Testis (tissue), 3 donors: ENCODE results near the gene TST. TPM values are rescaled to one million over a fixed set of nuclear protein-coding genes. Genes with fewer than 3 reads are reported as not detected.

Experiments used
- DNase-seq: peaks from one replicate; pipeline ENCODE4 v3.0.0-alpha.2; 2019
- H3K27ac ChIP-seq, 2 donors: fragments of 200-600 bp; sonication (generic); one replicate each; pipeline ENCODE4 v1.5.1; 2019
- H3K27me3 ChIP-seq: fragments of 200-600 bp; sonication (generic); one replicate; pipeline ENCODE4 v1.5.1; 2019
- H3K36me3 ChIP-seq: fragments of 200-600 bp; sonication (generic); one replicate; pipeline ENCODE4 v1.5.1; 2017; ENCODE audit warnings: low read depth; ENCODE audit errors: missing control alignments
- H3K4me1 ChIP-seq: fragments of 200-600 bp; sonication (generic); one replicate; pipeline ENCODE4 v1.5.1; 2019
- H3K4me3 ChIP-seq, 2 donors: fragments of 200-600 bp; sonication (generic); one replicate each; pipeline ENCODE4 v1.5.1; 2017 to 2019
- H3K9me3 ChIP-seq: fragments of 200-600 bp; sonication (generic); one replicate; pipeline ENCODE4 v1.5.1; 2017
- POLR2A ChIP-seq: fragments of 450-650 bp; IDR thresholded peaks from one replicate; pipeline ENCODE4 v1.6.1; 2017; ENCODE audit warnings: antibody characterized with exemption, mild to moderate bottlenecking, moderate library complexity
- WGBS, 2 donors: methylation state at CpG; one replicate each; pipeline ENCODE4 v1.1.5; 2018; 5-methylcytosine and 5-hydroxymethylcytosine counted together
- intact Hi-C: fragments of 100-400 bp; cut with DNase I; formaldehyde crosslinking; loops from one replicate; pipeline ENCODE4 v1.15.1; 2023; ENCODE audit warnings: low total_unique reads
- polyA plus RNA-seq: library from polyadenylated mRNA; stranded (reverse); fragments of 350-450 nt; fragmentation: Illumina TruSeq; extraction: RNeasy Lipid Tissue Mini Kit (QIAGEN cat#74804); gene quantifications from one replicate; pipeline ENCODE4 v1.2.3, GENCODE V29; 2014; ENCODE audit warnings: low read depth, low replicate concordance; ENCODE audit not compliant: insufficient read depth
- total RNA-seq, 2 donors: library from RNA; depleted of rRNA; stranded (reverse); fragments of >200 nt; gene quantifications; one replicate each; pipeline ENCODE4 v1.2.3, GENCODE V29; 2016
- TF ChIP-seq, protein P1 (sequence below), 3 experiments: fragments of 450-650 bp in 2 of 3; fragments of 200-600 bp in 1 of 3; sonication (generic) in 1 of 3; IDR thresholded peaks; one replicate each; pipeline ENCODE4 v1.5.1; 2016 to 2019; ENCODE audit warnings: antibody characterized with exemption in 3 of 3, mild to moderate bottlenecking in 2 of 3, moderate library complexity in 1 of 3

TST gene
- total and polyA plus RNA-seq, 3 donors from 2014 or later, result 18.0 to 20.9 (median 18.2) TPM

DNA sequence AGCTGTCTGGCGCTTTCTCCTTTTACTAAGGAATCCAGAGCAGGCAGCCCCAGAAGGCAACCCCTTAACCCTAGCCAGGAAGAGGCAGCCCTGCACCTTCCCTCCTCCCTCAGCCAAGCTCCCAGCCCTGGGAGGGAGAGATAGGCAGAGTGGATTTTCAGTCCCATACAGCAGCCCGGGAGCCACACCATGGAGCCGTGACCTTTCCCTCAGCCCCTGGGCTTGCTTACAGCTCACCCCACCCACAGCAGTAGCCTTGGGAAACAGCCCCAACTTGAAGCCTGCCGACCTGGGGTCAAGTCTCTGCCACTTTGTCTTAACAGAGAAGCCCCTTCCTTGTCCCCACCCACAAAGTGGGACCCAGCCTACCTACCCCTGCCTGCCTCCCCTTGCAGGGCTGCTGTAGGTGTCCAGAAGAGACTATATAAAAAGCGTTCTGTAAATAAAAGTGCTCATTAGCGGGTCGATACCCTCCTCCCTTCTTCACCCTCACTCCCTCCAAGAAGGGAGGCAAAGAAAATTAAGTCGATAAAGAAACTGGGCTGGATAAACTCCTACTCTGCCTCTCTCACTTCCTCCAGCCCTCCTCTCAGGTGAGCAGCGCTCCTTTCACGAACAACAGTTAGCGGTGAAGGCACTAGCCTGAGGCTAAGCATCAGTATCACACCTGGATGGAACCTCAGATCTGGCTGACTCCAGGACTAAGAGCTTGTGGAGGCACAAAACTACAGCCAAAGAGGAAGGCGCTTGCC is 4.2 kb downstream of the TST start:
- no peak overlapping the region for H3K4me3 ChIP-seq
- no peaks in the 10 kb centered on the region for H3K27me3 ChIP-seq
- TF ChIP-seq, protein P1, sequence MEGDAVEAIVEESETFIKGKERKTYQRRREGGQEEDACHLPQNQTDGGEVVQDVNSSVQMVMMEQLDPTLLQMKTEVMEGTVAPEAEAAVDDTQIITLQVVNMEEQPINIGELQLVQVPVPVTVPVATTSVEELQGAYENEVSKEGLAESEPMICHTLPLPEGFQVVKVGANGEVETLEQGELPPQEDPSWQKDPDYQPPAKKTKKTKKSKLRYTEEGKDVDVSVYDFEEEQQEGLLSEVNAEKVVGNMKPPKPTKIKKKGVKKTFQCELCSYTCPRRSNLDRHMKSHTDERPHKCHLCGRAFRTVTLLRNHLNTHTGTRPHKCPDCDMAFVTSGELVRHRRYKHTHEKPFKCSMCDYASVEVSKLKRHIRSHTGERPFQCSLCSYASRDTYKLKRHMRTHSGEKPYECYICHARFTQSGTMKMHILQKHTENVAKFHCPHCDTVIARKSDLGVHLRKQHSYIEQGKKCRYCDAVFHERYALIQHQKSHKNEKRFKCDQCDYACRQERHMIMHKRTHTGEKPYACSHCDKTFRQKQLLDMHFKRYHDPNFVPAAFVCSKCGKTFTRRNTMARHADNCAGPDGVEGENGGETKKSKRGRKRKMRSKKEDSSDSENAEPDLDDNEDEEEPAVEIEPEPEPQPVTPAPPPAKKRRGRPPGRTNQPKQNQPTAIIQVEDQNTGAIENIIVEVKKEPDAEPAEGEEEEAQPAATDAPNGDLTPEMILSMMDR (IDR thresholded peaks at IDR 0.05), result no peak
- no peak for TF ChIP-seq POLR2A
- H3K36me3 ChIP-seq, result no peaks in the 10 kb centered on the region
- no peak overlapping the region for H3K27ac ChIP-seq
- no peaks in the 10 kb centered on the region for H3K9me3 ChIP-seq
- DNase-seq, result no peak
- intact Hi-C loops, result no loop called here
- WGBS, 2 donors, result 76 to 80% methylated on average over 12 of the region's 12 CpGs
- peaks cover 12% of the 10 kb centered on the region for H3K4me1 ChIP-seq

DNA sequence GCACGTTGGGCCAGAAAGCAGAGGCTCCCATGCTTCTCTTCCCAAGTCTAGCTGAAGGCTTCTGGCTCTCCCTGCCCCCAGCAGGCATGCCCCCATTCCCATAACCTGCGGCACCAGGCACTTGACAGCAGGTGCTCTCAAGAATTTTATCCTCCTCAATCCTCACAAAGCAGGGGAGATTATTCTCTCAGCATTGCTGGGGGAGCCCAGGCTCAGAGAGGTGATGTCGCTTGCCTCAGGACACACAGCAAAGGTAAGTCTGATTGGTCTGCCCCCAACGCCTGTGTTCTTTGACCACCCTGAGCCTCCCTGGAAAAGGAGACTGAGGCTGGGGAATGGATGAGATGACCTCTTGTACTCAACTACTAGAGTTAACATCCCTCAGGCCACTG is 4.8 kb downstream of the TST start:
- TF ChIP-seq, protein P1 (IDR thresholded peaks at IDR 0.05), result no peak
- no peak for TF ChIP-seq POLR2A
- intact Hi-C loops, result no loop called here
- DNase-seq, result no peak
- H3K36me3 ChIP-seq, result no peaks in the 10 kb centered on the region
- H3K9me3 ChIP-seq, result no peaks in the 10 kb centered on the region
- peaks cover 12% of the 10 kb centered on the region for H3K4me1 ChIP-seq
- no peak overlapping the region for H3K4me3 ChIP-seq
- H3K27ac ChIP-seq, result no peak overlapping the region
- no peaks in the 10 kb centered on the region for H3K27me3 ChIP-seq
- 87 to 94% methylated on average over 4 of the region's 4 CpGs for WGBS, 2 donors

DNA sequence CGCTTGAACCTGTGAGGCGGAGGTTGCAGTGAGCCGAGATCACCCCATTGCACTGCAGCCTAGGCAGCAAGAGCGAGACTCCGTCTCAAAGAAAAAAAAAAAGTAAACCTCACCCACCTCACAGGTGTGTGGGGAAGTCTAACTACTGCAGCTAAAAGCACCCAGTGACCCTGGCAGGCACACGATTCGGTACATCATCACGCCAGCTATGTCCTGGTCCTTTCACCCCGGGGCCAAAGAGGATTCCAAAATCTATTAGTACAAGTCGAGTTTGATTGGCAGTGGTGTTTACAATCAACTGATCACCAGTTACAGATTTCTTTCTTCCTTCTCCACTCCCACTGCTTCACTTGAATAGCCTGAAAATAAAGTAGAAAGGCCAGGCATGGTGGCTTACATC is 6.3 kb downstream of the TST start:
- 84 to 86% methylated on average over 10 of the region's 10 CpGs for WGBS, 2 donors
- H3K27ac ChIP-seq, result no peak overlapping the region
- peaks cover 7% of the 10 kb centered on the region for H3K4me1 ChIP-seq
- no peak overlapping the region for H3K4me3 ChIP-seq
- H3K36me3 ChIP-seq, result no peaks in the 10 kb centered on the region
- H3K9me3 ChIP-seq, result no peaks in the 10 kb centered on the region
- no peaks in the 10 kb centered on the region for H3K27me3 ChIP-seq
- intact Hi-C loops, result no loop called here
- TF ChIP-seq, protein P1 (IDR thresholded peaks at IDR 0.05), result no peak
- TF ChIP-seq POLR2A, result no peak
- no peak for DNase-seq

DNA sequence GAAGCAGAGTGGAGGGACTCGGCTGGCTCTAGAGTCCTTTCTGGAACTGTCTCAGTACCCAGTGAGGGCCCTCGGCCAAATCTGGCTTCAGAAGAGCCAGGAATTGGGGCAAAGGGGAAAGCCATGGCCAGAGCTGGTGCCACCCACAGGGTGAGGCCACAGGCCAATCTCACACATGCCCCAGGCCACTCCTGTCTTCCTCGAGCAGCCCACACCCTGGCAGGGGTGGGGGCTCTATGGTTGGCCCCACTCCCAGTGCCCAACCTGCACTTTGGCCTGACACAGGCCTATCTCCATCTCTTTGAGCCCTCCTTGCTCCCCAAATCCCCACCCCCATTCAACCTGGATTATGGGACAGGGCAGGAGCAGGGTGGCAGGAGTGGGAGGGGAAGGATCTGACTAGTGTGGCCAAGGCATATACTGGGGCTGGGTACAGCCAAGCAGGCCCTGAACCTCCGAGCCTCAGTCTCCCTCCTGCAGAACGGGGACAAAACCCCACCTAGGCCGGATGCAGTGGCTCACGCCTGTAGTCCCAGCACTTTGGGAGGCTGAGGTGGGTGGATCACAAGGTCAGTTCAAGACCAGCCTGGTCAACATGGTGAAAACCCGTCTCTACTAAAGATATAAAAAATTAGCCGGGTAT is 6.9 kb downstream of the TST start:
- Histone ChIP-seq H3K4me1 (peaks cover 6% of the 10 kb centered on the region), H3K9me3 (no peaks in the 10 kb centered on the region), H3K4me3 (no peak overlapping the region), H3K27me3 (no peaks in the 10 kb centered on the region), H3K27ac (no peak overlapping the region), H3K36me3 (no peaks in the 10 kb centered on the region)
- 87 to 92% methylated on average over 8 to 9 of the region's 9 CpGs for WGBS, 2 donors
- no peak for DNase-seq
- TF ChIP-seq, protein P1 (IDR thresholded peaks at IDR 0.05), result no peak
- no peak for TF ChIP-seq POLR2A
- intact Hi-C loops, result no loop called here

DNA sequence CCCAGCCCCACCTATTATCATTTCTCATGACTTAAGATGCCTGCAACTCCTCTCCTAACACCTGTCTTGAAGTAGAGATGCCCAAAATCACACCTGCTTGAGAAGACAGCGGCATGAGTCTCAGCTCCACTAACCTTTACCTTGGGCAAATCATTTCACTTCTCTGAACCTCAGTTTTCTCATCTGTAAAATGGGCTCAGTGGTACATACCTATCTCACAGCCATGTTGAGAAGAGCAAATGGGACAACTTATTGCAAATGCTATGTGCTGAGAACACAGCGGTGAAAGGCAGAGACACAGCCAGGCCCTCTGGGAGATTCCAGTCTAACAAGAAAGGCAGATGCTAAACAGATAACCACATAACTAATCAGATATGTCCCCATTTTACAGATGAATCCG is 7.8 kb downstream of the TST start:
- DNase-seq, result no peak
- no peaks in the 10 kb centered on the region for H3K36me3 ChIP-seq
- intact Hi-C loops, result no loop called here
- H3K4me3 ChIP-seq, result no peak overlapping the region
- TF ChIP-seq, protein P1 (IDR thresholded peaks at IDR 0.05), result no peak
- no peak for TF ChIP-seq POLR2A
- H3K27me3 ChIP-seq, result no peaks in the 10 kb centered on the region
- 97 to 100% methylated on average over 3 of the region's 3 CpGs for WGBS, 2 donors
- no peak overlapping the region for H3K27ac ChIP-seq
- H3K9me3 ChIP-seq, result no peaks in the 10 kb centered on the region
- H3K4me1 ChIP-seq, result peaks cover 3% of the 10 kb centered on the region
